ENCODE results near the gene ADPRS. TPM values are rescaled to one million over a fixed set of nuclear protein-coding genes. Genes with fewer than 3 reads are reported as not detected.
A peak's percentile ranks its signal among the peaks of the same experiment; 100 is the strongest.

ADPRS gene
- total RNA-seq, 1 donor from 2014 or later, result 32.6 TPM

GRCh38 chr1:36085126-36085525 lies 3.6 kb upstream of the ADPRS start:
- Mint-ChIP-seq H3K27ac (no peak overlapping the region), H3K27me3 (ENCODE audit: low read depth) (peaks cover 4% of the 10 kb centered on the region), H3K9me3 (no peaks in the 10 kb centered on the region), H3K36me3 (no peaks in the 10 kb centered on the region), H3K4me3 (peak overlapping the region; percentile 24), H3K4me1 (peaks cover 17% of the 10 kb centered on the region)
- no peak for DNase-seq (ENCODE audit: low spot score in 2 of 2, unreplicated experiment in 2 of 2)
- no peak for TF ChIP-seq CTCF (IDR thresholded peaks at IDR 0.05; ENCODE audit: unreplicated experiment)

GRCh38 chr1:36085686-36086526 lies 2.8 kb upstream of the ADPRS start:
- no peak for DNase-seq (ENCODE audit: low spot score in 2 of 2, unreplicated experiment in 2 of 2)
- H3K4me1 Mint-ChIP-seq, result peaks cover 18% of the 10 kb centered on the region
- peaks cover 4% of the 10 kb centered on the region for H3K27me3 Mint-ChIP-seq (ENCODE audit: low read depth)
- H3K4me3 Mint-ChIP-seq, result peak overlapping the region; percentile 20
- H3K9me3 Mint-ChIP-seq, result no peaks in the 10 kb centered on the region
- TF ChIP-seq CTCF (IDR thresholded peaks at IDR 0.05; ENCODE audit: unreplicated experiment), result no peak
- H3K36me3 Mint-ChIP-seq, result no peaks in the 10 kb centered on the region
- H3K27ac Mint-ChIP-seq, result no peak overlapping the region

GRCh38 chr1:36086529-36087232 lies 2.0 kb upstream of the ADPRS start:
- no peak overlapping the region for H3K27ac Mint-ChIP-seq

GRCh38 chr1:36087233-36088123 lies 1.2 kb upstream of the ADPRS start:
- Mint-ChIP-seq H3K9me3 (no peaks in the 10 kb centered on the region), H3K4me1 (peaks cover 20% of the 10 kb centered on the region), H3K36me3 (peaks cover 2% of the 10 kb centered on the region), H3K27me3 (ENCODE audit: low read depth) (no peaks in the 10 kb centered on the region), H3K27ac (no peak overlapping the region), H3K4me3 (peak overlapping the region; percentile 81)
- no peak for DNase-seq (ENCODE audit: low spot score in 2 of 2, unreplicated experiment in 2 of 2)
- no peak for TF ChIP-seq CTCF (IDR thresholded peaks at IDR 0.05; ENCODE audit: unreplicated experiment)

More at GRCh38 chr1:36086529-36087232, 2.0 kb upstream of the ADPRS start:
- Mint-ChIP-seq H3K9me3 (no peaks in the 10 kb centered on the region), H3K4me1 (peaks cover 20% of the 10 kb centered on the region), H3K27me3 (ENCODE audit: low read depth) (peaks cover 4% of the 10 kb centered on the region), H3K36me3 (peaks cover 2% of the 10 kb centered on the region), H3K4me3 (peak overlapping the region; percentile 46)
- DNase-seq (ENCODE audit: low spot score in 2 of 2, unreplicated experiment in 2 of 2), result no peak
- no peak for TF ChIP-seq CTCF (IDR thresholded peaks at IDR 0.05; ENCODE audit: unreplicated experiment)

GRCh38 chr1:36088265-36088576 lies 471 bp upstream of the ADPRS start:
- Mint-ChIP-seq H3K27ac (no peak overlapping the region), H3K36me3 (peaks cover 2% of the 10 kb centered on the region), H3K27me3 (ENCODE audit: low read depth) (no peaks in the 10 kb centered on the region), H3K4me3 (peak overlapping the region; percentile 81), H3K9me3 (no peaks in the 10 kb centered on the region), H3K4me1 (peaks cover 20% of the 10 kb centered on the region)
- TF ChIP-seq CTCF (IDR thresholded peaks at IDR 0.05; ENCODE audit: unreplicated experiment), result no peak
- DNase-seq (ENCODE audit: low spot score in 2 of 2, unreplicated experiment in 2 of 2), result no peak
